ENCODE results near the gene TRIM52. TPM values are rescaled to one million over a fixed set of nuclear protein-coding genes. Genes with fewer than 3 reads are reported as not detected.

Gene TRIM52
- total and polyA plus RNA-seq, 2 of the 13 experiments (the other 11 are each of a cell fraction or from before 2014, with no cell fraction given): 7.2 to 11.6 TPM

DNA sequence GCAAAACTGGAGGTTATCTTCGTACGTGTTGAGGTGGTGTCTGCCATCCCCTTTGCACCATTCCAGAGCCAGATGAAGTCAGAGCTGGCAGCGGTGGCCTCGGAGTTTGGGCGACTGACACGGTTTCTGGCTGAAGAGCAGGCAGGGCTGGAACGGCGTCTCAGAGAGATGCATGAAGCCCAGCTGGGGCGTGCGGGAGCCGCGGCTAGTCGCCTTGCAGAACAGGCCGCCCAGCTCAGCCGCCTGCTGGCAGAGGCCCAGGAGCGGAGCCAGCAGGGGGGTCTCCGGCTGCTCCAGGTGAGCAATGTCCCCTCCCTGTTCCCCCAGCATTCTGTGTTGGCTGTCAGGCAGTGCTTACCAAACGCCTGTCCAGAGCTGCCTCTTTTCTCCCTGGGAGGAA lies 28.4 kb downstream of the TRIM52 start:
- TF ChIP-seq CHD4 (IDR thresholded peaks at IDR 0.05; ENCODE audit: borderline replicate concordance, low read length) (no peak), KAT2B (IDR thresholded peaks at IDR 0.05; ENCODE audit: borderline replicate concordance, low read depth, low read length) (no peak), HNF4A (CRISPR knock-in tag; IDR thresholded peaks at IDR 0.05) (no peak), AGO2 (optimal IDR thresholded peaks at IDR 0.05; ENCODE audit: low read depth, low read length) (peak; percentile 82), ZNF251 (CRISPR knock-in tag; IDR thresholded peaks at IDR 0.05) (no peak), SATB2 (CRISPR knock-in tag; IDR thresholded peaks at IDR 0.05) (no peak), SP2 (CRISPR knock-in tag; IDR thresholded peaks at IDR 0.05) (no peak), RBFOX2 (IDR thresholded peaks at IDR 0.05; ENCODE audit: low read depth, low read length) (peak; percentile 46; the same call in 1 of the 2 replicates), RBM39 (IDR thresholded peaks at IDR 0.05; ENCODE audit: low read depth, low read length, poor library complexity, severe bottlenecking) (no peak), ZNF792 (CRISPR knock-in tag; IDR thresholded peaks at IDR 0.05) (no peak)
- no peak overlapping the region for H3K4me3 ChIP-seq (replicated peaks in 1 of 3; ENCODE audit: insufficient read depth in 1 of 3, low read depth in 2 of 3, low read length in 3 of 3)
- no peak overlapping the region for H3K4me2 ChIP-seq (ENCODE audit: low read depth, low read length)
- ChIA-PET CTCF (ENCODE audit: low intra/inter-chr PET ratio, low total read pairs) (no interaction called here), POLR2A (interaction anchor here (1.4 to 4.3 kb wide), 2 partner anchors 9 to 12 kb away, joined by 4 to 41 read pairs; partner anchors contain the start of genes RACK1 and TRIM41)
- no peak overlapping the region for H3K27ac ChIP-seq (ENCODE audit: extremely low read length, insufficient read depth, low read length)
- no peak overlapping the region for H2AFZ ChIP-seq (ENCODE audit: low read length)
- ATAC-seq (peak; percentile 4; the same call in 2 of the 3 replicates), DNase-seq (ENCODE audit: low spot score) (no peak), FAIRE-seq (no peak)
- no peaks in the 10 kb centered on the region for H3K79me2 ChIP-seq (ENCODE audit: insufficient read depth, low read length)
- WGBS (ENCODE audit: low lambda C conversion rate): 95% methylated on average over 10 of the region's 18 CpGs
- intact Hi-C loops (cut with micrococcal nuclease; ENCODE audit: unreplicated experiment) (no loop called here), in situ Hi-C loops (cut with HindIII; ENCODE audit: extremely low pct_ligation_motif_present, low pct_unique_long_range_greater_than_20kb) (no loop called here)
- H3K36me3 ChIP-seq (replicated peaks in 1 of 2; ENCODE audit: control insufficient read depth in 1 of 2, insufficient read depth in 2 of 2, low read length in 2 of 2): peaks cover 25 to 67% of the 10 kb centered on the region in 2 experiments
- H3K9ac ChIP-seq (ENCODE audit: insufficient read depth, low read depth, low read length): no peak overlapping the region
- H3K9me3 ChIP-seq (ENCODE audit: low read length): no peaks in the 10 kb centered on the region
- no peaks in the 10 kb centered on the region for H3K27me3 ChIP-seq (ENCODE audit: control insufficient read depth in 1 of 2, insufficient read depth in 2 of 2, low read length in 2 of 2)
- H4K20me1 ChIP-seq (ENCODE audit: insufficient read depth, low read length): peaks cover 20% of the 10 kb centered on the region
- no TSS peak for BruUV-seq (replicated peaks)
- peaks cover 8% of the 10 kb centered on the region; the same call in 1 of the 2 replicates for H3K4me1 ChIP-seq (ENCODE audit: insufficient read depth, low read length)

DNA sequence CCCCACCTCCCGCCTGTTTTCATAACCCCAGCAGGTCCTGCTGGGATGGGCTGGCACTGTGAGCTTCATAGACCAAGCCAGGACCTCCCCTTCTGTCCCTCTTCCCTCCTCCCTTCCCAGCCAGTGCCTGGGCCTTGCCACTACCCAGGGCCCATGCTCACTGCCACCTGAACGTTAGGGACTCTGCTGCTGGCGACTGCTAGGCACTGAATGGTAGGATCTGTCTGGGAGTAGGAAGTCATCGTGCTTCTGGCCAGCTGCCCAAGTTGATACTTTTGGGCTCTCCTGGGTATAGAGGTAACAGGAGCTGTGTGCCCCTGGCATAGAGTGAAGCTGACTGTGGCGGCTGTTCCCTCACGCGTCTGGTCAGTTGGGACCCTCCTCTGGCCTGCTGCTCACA lies 29.5 kb downstream of the TRIM52 start:
- ChIA-PET POLR2A (interaction anchor here (4.3 kb wide), 1 partner anchor 13 kb away, joined by 41 read pairs; the partner anchor contains the start of gene RACK1), CTCF (ENCODE audit: low intra/inter-chr PET ratio, low total read pairs) (no interaction called here)
- Histone ChIP-seq H3K4me1 (ENCODE audit: insufficient read depth, low read length) (peaks cover 8% of the 10 kb centered on the region; the same call in 1 of the 2 replicates), H4K20me1 (ENCODE audit: insufficient read depth, low read length) (peaks cover 9% of the 10 kb centered on the region), H2AFZ (ENCODE audit: low read length) (no peak overlapping the region), H3K9ac (ENCODE audit: insufficient read depth, low read depth, low read length) (no peak overlapping the region), H3K9me3 (ENCODE audit: low read length) (no peaks in the 10 kb centered on the region), H3K27me3 (ENCODE audit: control insufficient read depth in 1 of 2, insufficient read depth in 2 of 2, low read length in 2 of 2) (no peaks in the 10 kb centered on the region), H3K79me2 (ENCODE audit: insufficient read depth, low read length) (no peaks in the 10 kb centered on the region), H3K27ac (ENCODE audit: extremely low read length, insufficient read depth, low read length) (no peak overlapping the region), H3K36me3 (replicated peaks in 1 of 2; ENCODE audit: control insufficient read depth in 1 of 2, insufficient read depth in 2 of 2, low read length in 2 of 2) (peaks cover 18 to 59% of the 10 kb centered on the region in 2 experiments), H3K4me2 (ENCODE audit: low read depth, low read length) (no peak overlapping the region), H3K4me3 (replicated peaks in 1 of 3; ENCODE audit: insufficient read depth in 1 of 3, low read depth in 2 of 3, low read length in 3 of 3) (no peak overlapping the region)
- WGBS (ENCODE audit: low lambda C conversion rate): 100% methylated on average over 3 of the region's 7 CpGs
- no peak for FAIRE-seq
- TF ChIP-seq AGO2 (optimal IDR thresholded peaks at IDR 0.05; ENCODE audit: low read depth, low read length): peak; percentile 36
- TF ChIP-seq, protein P1, sequence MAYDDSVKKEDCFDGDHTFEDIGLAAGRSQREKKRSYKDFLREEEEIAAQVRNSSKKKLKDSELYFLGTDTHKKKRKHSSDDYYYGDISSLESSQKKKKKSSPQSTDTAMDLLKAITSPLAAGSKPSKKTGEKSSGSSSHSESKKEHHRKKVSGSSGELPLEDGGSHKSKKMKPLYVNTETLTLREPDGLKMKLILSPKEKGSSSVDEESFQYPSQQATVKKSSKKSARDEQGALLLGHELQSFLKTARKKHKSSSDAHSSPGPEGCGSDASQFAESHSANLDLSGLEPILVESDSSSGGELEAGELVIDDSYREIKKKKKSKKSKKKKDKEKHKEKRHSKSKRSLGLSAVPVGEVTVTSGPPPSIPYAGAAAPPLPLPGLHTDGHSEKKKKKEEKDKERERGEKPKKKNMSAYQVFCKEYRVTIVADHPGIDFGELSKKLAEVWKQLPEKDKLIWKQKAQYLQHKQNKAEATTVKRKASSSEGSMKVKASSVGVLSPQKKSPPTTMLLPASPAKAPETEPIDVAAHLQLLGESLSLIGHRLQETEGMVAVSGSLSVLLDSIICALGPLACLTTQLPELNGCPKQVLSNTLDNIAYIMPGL (CRISPR knock-in tag; IDR thresholded peaks at IDR 0.05; ENCODE audit: borderline replicate concordance in 1 of 2, low read depth in 1 of 2): no peak
- ATAC-seq: peak; percentile 0; the same call in 1 of the 3 replicates
- no TSS peak for BruUV-seq (replicated peaks)
- DNase-seq (ENCODE audit: low spot score): no peak
- intact Hi-C loops (cut with micrococcal nuclease; ENCODE audit: unreplicated experiment) (no loop called here), in situ Hi-C loops (cut with HindIII; ENCODE audit: extremely low pct_ligation_motif_present, low pct_unique_long_range_greater_than_20kb) (no loop called here)

Data from HepG2 (cell line).